ENCODE results near the gene LEFTY1. TPM values are rescaled to one million over a fixed set of nuclear protein-coding genes. Genes with fewer than 3 reads are reported as not detected.
"Not testable (repeated sequence)": the region's sequence is repeated elsewhere in the genome, so short reads cannot be mapped to it uniquely, and the experiment has no call there.

Gene LEFTY1
- 0.05 and 0.13 TPM in 2 replicates for total RNA-seq (2014; rRNA removed; shearing (Covaris generic))

- DNase-seq (ENCODE audit: low spot score) = no peak
Observed at GRCh38 chr1:225888898-225889601, at the start of gene LEFTY1. Gene LEFTY1 (minus strand): TSS chr1:225889146. CDS start chr1:225889066, 80 bp downstream.

- DNase-seq (ENCODE audit: low spot score) = no peak
Observed at GRCh38 chr1:225937048-225937968, 48.4 kb upstream of the LEFTY1 start.

DNA sequence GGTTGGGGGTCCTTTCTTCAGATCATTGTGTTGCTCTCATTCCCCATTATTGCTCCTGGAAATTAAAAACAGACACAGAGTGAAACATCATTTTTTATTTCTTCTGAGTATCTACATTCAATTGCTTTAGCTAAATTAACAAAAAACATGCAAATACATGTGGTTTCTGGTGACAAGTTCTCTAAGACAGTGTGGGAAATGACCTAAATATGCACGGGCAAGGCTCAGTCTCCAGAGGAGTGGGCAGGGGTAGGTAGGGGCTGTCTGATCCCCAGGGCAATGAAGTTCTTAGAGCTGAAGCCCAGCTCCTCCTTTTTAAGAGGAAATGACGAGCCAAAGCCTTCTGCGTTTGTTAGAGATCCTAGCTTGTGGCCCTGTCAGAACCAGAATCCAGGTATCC, 47.6 kb upstream of the LEFTY1 start:
- DNase-seq (ENCODE audit: low spot score) = no peak

GRCh38 chr1:225936086-225936485, 47.1 kb upstream of the LEFTY1 start:
- not testable (repeated sequence) for DNase-seq (ENCODE audit: low spot score)

GRCh38 chr1:225934711-225935110, 45.8 kb upstream of the LEFTY1 start:
- DNase-seq (ENCODE audit: low spot score) = no peak

- DNase-seq (ENCODE audit: low spot score) = no peak
Observed at GRCh38 chr1:225933072-225933471, 44.1 kb upstream of the LEFTY1 start.

DNA sequence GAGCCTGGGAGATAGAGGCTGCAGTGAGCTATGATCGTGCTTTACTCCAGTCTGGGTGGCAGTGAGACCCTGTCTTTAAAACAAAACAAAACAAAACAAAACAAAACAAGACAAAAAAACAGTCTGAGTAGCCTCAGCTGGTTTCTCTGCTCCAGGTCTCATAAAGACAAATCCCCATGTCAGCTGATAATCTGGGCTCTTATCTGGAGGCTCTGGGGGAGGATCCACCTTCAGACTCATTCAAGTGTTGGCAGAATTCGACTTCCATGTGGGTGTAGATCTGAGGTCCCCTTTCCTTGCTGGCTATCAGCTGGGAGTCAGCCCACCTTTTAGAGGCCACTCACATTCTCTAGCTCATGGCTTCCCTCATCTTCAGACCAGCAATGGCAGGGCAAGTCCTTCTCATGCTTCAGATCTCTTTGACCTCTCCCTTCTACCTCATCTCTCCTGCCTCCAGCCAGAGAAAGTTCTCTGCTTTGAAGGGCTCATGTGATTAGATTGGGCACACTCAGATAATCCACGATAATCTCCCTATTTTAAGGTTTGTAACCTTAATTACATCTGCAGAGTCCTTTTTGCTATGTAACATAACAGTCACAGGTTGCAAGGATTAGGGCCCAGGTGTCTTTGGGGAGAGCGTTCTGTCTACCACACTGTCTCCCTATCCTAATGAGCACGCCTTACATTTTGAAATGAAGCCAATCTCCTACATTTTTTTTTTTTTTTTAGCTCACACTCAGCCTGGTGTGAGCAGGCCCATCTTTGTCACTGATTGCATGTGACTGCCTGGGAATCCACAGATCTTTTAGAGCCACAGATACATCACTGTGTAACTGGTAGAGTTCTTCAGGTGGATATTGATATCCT, 42.6 kb upstream of the LEFTY1 start:
- DNase-seq (ENCODE audit: low spot score) = no peak

DNA sequence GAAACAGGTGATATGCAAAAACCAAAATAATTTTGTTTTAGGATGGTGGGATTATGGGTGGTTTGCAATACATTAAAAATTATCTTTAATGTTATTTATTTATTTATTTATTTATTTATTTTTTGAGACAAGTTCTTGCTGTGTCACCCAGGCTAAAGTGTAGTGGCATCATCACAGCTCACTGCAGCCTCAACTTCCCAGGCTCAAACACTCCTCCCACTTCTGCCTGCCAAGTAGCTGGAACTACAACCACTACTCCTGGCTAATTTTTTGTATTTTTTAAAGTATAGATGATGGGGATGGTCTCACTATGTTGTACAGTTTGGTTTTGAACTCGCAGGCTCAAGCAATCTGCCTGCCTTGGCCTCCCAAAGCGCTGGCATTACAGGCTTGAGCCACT, 41.6 kb upstream of the LEFTY1 start:
- DNase-seq (ENCODE audit: low spot score) = no peak

- DNase-seq (ENCODE audit: low spot score) = not testable (repeated sequence)
Observed at GRCh38 chr1:225929462-225929861, 40.5 kb upstream of the LEFTY1 start.

DNA sequence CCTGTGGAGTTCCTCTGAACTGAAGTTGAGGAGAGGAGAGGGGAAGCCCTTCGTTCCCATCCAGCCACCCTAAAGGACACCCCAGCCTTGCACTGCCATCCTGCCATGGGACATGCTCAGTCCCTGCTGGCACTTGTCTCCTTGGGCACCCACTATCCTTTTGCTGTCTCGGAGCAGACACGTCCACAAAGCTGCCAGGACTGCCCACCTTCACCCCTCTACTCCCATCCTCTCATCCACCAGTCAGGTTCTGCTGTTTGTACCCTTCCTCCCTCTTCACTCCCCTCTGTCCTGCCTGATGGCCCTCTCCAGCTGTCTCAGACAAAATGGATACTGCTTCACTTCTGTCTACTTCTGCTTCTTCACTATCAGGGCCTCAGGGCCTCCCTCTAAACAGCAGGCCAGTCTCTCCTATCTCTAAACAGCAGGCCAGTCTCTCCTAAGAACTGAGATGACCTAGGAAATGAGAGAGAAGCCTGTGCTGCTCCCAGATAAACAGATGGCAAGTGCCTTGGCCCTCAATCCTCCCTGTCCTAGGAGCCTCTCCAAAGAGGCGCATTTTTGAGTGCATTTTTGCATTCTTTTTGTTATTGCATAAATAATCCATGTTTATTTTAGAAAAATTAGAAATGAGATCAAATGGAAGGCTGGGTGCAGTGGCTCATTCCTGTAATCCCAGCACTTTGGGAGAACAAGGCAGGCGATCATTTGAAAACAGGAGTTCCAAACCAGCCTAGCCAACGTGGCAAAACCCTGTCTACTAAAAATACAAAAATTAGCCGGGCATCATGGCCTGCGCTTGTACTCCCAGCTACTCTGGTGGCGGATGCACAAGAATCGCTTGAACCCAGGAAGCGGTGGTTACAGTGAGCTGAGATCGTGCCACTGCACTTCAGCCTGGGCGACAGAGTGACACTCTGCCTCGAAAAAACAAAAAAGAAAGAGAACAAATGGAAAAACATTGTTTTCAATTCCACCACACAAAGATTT, 39.5 kb upstream of the LEFTY1 start:
- no peak for DNase-seq (ENCODE audit: low spot score)

DNA sequence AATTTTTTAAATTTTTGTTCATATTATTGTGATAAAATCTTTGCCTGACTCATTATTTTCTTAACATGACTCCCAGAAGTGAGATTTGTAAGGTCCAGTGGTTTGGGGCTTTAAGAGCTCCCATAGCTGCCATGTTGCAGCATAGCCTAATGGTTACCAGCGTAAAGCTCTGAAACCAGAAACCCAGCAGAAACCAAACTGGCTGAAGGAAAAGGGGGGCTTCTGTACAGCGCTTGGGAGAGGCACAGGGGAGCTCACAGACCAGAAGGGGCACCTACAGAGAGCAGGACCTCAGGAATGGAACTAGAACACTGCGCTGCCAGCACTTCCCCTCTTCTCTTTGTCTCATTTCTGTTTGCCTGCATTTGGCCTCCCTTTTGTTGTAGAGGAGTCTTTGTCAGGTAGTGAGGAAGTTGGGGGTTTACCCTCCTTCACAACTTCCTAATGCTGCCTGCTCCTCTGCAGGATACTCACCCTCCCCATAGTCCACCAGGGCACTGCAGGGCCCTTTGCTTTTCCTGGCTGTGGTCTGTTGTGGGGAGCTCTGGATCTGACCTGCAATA, 37.7 kb upstream of the LEFTY1 start:
- no peak for DNase-seq (ENCODE audit: low spot score)

DNA sequence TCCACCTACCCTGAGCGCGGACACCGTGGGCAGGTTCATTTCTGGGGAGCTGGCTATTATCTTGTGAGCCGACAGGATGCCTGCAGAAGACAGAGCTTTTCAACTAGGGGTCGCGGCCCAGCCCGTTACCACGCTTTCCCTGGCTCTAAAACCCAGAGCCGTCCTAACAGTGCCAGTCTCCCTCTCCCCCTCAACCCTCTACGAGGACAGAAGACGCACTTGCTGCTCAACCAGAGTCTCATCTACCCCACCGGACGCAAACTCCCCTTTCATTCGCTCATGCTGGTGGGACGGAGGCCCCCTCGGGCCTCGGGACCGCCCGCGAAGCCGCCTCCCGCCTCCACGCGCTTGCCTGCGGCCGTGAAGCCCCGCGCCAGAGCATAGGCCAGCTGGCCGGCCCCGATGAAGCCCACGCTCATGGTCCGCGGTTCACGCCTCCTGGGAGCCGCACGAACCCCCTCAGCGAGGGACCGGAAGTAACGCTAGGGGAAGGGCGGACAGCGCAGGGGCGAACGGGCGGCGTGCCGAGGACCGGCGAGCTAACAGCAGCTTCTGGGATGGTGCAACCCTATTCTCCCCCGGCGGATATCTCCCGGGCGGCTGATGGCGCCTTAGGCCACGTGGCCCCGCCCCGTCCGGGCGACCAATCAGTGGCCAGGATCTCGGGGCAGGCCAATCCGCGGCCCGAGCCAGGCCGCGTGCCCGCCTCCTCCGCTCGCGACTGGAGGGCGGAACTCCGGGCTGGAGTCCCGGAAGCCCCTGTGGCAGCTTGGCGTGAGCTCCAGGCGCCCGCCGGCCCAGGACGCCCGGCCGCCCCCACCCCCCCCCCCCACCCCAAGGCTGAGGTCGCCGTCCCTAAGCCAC, 35.0 kb upstream of the LEFTY1 start, which contains the start of gene PYCR2:
TSS of gene PYCR2 (minus strand) at position 559 of the 864 bp plus-strand sequence. CDS start at position 419, 140 bp downstream.
- peak; percentile 96 for DNase-seq (ENCODE audit: low spot score)

GRCh38 chr1:225923381-225923691, 34.4 kb upstream of the LEFTY1 start:
- DNase-seq (ENCODE audit: low spot score) = no peak

DNA sequence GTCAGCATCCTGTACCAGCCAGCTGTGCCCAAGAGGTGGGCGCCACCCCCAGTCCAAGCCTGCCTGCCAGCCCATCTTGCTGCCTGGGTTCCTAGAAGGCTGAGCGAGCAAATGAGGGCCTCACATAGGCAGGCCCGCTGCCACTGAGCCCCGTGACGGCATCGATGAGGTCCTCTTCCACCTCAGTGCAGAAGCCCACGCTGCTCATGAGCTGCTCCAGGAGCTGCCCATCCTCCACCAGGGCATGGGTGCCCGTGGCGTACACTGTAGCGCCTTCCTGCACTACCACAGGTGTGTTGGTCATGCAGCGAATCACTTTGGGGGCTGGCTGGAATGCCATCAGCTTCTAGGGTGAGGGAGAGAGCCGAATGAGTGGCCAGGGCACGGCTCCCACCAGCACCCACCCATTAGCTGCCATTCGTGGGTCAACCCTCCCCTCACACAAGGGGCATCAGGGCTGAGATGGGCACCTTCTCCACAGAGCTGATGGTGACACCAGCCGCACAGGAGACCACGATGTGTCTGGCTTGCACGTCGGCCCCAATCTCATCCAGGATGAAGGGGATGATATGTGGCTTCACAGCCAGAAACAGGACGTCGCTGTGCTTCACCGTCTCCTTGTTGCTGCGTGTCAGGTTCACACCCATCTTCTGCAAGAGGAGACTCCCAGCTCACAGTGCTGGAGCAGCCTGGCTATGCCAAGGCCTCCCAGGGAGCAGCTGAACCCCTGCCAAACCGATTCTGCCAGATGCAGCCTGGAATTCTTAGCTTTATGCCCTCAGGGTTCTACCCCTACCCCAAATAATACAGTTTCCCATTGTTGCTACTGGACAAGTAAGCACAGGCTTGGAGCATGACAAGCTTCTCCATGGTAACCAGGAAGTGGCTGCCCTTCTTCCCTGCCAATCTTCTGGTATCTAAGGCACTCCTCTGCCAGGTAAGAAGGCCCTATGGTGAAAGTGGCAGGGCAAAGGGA, 33.1 kb upstream of the LEFTY1 start:
- DNase-seq (ENCODE audit: low spot score) = no peak

- no peak for DNase-seq (ENCODE audit: low spot score)
Observed at GRCh38 chr1:225919906-225920305, 31.0 kb upstream of the LEFTY1 start.

- DNase-seq (ENCODE audit: low spot score) = no peak
Observed at GRCh38 chr1:225918280-225918679, 29.3 kb upstream of the LEFTY1 start.

DNA sequence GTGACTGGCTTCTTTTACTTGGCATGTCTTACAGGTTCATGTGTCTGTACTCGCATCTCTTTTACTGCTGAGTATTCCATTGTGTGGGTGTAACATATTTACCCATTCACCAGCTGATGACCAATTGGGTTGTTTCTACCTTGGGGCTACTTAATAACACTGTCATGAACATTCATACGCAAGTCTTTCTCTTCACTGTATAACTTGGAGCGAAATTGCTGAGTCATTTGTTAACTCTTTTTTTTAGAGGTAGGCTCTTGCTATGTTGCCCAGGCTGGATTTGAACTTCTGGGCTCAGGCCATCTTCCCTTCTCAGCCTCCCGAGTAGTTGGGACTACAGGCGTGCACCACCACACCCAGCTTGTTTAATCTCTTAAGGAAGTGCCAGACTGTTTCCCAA, 28.6 kb upstream of the LEFTY1 start:
- no peak for DNase-seq (ENCODE audit: low spot score)

- DNase-seq (ENCODE audit: low spot score) = no peak
Observed at GRCh38 chr1:225917101-225917500, 28.2 kb upstream of the LEFTY1 start.
